ENCODE results near the gene ADSL. TPM values are rescaled to one million over a fixed set of nuclear protein-coding genes. Genes with fewer than 3 reads are reported as not detected.

Gene ADSL
- total and polyA plus RNA-seq, 8 donors = 17.0 to 167 (median 36.6) TPM

DNA sequence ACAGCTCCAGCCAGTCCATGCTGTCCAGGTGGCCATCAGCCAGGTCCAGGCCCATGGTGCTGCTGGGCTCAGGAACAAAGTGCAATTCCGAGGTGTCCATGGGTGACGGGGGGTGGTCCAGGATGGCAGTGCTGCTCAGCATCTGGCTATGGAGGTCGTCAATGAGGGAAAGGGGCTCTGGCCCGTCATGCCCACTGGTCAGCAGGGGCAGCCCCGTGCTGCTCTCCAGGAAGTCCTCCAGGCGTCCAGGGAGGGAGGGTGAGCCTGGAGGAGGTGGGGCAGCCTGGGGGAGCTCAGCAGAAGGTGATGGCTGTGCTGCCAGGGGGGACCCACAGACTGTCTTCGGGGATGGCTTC is 65.2 kb downstream of the ADSL start:
- Histone ChIP-seq H3K4me1 (peaks cover 12 to 42% (median 36%) of the 10 kb centered on the region in 4 donors), H3K27me3 (no peaks in the 10 kb centered on the region), H3K27ac (peak overlapping the region in 2 of 5 donors; percentile 14 to 46), H3K9me3 (no peaks in the 10 kb centered on the region), H3K36me3 (peaks cover 56 to 77% (median 70%) of the 10 kb centered on the region in 4 donors), H3K4me3 (no peak overlapping the region)
- TF ChIP-seq EP300 (IDR thresholded peaks at IDR 0.05) = no peak
- no peak for TF ChIP-seq POLR2A (IDR thresholded peaks at IDR 0.05)
- TF ChIP-seq POLR2AphosphoS5 (IDR thresholded peaks at IDR 0.05) = no peak
- TF ChIP-seq, protein P1, sequence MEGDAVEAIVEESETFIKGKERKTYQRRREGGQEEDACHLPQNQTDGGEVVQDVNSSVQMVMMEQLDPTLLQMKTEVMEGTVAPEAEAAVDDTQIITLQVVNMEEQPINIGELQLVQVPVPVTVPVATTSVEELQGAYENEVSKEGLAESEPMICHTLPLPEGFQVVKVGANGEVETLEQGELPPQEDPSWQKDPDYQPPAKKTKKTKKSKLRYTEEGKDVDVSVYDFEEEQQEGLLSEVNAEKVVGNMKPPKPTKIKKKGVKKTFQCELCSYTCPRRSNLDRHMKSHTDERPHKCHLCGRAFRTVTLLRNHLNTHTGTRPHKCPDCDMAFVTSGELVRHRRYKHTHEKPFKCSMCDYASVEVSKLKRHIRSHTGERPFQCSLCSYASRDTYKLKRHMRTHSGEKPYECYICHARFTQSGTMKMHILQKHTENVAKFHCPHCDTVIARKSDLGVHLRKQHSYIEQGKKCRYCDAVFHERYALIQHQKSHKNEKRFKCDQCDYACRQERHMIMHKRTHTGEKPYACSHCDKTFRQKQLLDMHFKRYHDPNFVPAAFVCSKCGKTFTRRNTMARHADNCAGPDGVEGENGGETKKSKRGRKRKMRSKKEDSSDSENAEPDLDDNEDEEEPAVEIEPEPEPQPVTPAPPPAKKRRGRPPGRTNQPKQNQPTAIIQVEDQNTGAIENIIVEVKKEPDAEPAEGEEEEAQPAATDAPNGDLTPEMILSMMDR (IDR thresholded peaks at IDR 0.05) = no peak
- intact Hi-C loops (cut with DNase I; ENCODE audit: low total_unique reads) = no loop called here
- 75 to 94% (median 75%) methylated on average over 5 to 7 of the region's 7 CpGs for WGBS, 5 donors
- no peak for DNase-seq

DNA sequence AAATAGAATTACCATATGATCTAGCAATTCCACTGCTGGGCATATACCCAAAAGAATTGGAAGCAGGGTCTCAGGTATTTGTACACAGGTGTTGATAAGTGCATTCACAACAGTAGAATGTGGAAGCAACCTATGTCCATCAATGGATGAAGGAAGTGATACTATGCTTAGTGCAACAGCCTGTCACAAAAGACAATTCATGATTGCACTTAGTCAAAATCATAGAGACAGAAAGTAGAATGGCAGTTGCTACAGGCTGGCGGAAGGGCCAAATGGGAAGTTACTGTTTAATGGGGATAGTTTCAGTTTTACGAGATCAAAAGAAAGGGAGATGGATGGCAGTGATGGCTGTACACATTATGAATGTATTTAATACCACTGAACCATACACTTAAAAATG is 66.1 kb downstream of the ADSL start:
- no peak for TF ChIP-seq POLR2A (IDR thresholded peaks at IDR 0.05)
- TF ChIP-seq EP300 (IDR thresholded peaks at IDR 0.05) = no peak
- TF ChIP-seq, protein P1 (IDR thresholded peaks at IDR 0.05) = no peak
- no peak for TF ChIP-seq POLR2AphosphoS5 (IDR thresholded peaks at IDR 0.05)
- intact Hi-C loops (cut with DNase I; ENCODE audit: low total_unique reads) = no loop called here
- H3K36me3 ChIP-seq = peaks cover 54 to 77% (median 70%) of the 10 kb centered on the region in 4 donors
- no peaks in the 10 kb centered on the region for H3K9me3 ChIP-seq
- 81 to 93% (median 91%) methylated on average over 2 of the region's 2 CpGs for WGBS, 5 donors
- DNase-seq = no peak
- H3K27me3 ChIP-seq = no peaks in the 10 kb centered on the region
- H3K27ac ChIP-seq = peak overlapping the region in 1 of 5 donors; percentile 2
- no peak overlapping the region for H3K4me3 ChIP-seq
- peaks cover 12 to 43% (median 37%) of the 10 kb centered on the region in 4 donors for H3K4me1 ChIP-seq

DNA sequence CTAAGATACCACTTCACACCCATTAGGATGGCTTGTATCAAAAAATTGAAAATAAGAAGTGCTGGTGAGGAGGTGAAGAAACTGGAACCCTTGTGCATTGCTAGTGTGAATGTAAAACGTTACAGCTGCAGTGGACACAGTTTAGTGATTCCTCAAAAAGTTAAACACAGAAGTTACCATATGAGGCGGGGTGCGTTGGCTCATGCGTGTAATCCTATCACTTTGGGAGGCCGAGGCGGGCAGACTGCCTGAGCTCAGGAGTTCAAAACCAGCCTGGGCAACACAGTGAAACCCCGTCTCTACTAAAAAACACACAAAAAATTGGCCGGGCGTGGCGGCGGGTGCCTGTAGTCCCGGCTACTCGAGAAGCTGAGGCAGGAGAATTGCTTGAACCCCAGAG is 67.6 kb downstream of the ADSL start:
- Histone ChIP-seq H3K4me1 (peaks cover 11 to 43% (median 39%) of the 10 kb centered on the region in 4 donors), H3K27ac (peak overlapping the region in 3 of 5 donors; percentile 51 to 64 (median 62)), H3K27me3 (no peaks in the 10 kb centered on the region), H3K9me3 (no peaks in the 10 kb centered on the region), H3K4me3 (no peak overlapping the region), H3K36me3 (peaks cover 51 to 77% (median 70%) of the 10 kb centered on the region in 4 donors)
- WGBS, 5 donors = 67 to 79% (median 72%) methylated on average over 13 of the region's 13 CpGs
- DNase-seq = no peak
- intact Hi-C loops (cut with DNase I; ENCODE audit: low total_unique reads) = no loop called here
- no peak for TF ChIP-seq POLR2A (IDR thresholded peaks at IDR 0.05)

DNA sequence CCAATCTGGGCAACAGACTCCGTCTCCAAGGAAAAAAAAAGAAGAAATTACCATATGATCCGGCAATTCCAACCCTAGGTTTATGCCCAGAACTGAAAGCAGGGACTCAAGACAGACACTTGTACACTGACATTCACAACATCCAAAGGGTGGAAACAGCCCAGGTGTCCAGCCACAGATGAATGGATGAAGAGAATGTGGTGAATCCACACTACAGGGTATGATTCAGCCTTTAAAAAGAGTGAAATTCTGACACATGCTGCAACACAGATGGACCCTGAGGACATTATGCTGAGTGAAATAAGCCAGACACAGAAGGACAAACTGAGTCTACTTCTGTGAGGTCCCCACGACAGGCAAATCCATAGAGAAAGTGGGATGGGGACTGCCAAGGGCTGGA is 68.0 kb downstream of the ADSL start:
- intact Hi-C loops (cut with DNase I; ENCODE audit: low total_unique reads) = no loop called here
- TF ChIP-seq EP300 (IDR thresholded peaks at IDR 0.05) = no peak
- TF ChIP-seq POLR2A (IDR thresholded peaks at IDR 0.05) = no peak
- TF ChIP-seq, protein P1 (IDR thresholded peaks at IDR 0.05) = no peak
- no peak for TF ChIP-seq POLR2AphosphoS5 (IDR thresholded peaks at IDR 0.05)
- H3K4me3 ChIP-seq = no peak overlapping the region
- no peaks in the 10 kb centered on the region for H3K9me3 ChIP-seq
- peaks cover 6 to 42% (median 37%) of the 10 kb centered on the region in 4 donors for H3K4me1 ChIP-seq
- H3K27me3 ChIP-seq = no peaks in the 10 kb centered on the region
- H3K27ac ChIP-seq = peak overlapping the region in 4 of 5 donors; percentile 15 to 64 (median 56)
- WGBS, 5 donors = 49 to 69% (median 66%) methylated on average over 3 of the region's 3 CpGs
- H3K36me3 ChIP-seq = peaks cover 51 to 77% (median 70%) of the 10 kb centered on the region in 4 donors
- DNase-seq = no peak

DNA sequence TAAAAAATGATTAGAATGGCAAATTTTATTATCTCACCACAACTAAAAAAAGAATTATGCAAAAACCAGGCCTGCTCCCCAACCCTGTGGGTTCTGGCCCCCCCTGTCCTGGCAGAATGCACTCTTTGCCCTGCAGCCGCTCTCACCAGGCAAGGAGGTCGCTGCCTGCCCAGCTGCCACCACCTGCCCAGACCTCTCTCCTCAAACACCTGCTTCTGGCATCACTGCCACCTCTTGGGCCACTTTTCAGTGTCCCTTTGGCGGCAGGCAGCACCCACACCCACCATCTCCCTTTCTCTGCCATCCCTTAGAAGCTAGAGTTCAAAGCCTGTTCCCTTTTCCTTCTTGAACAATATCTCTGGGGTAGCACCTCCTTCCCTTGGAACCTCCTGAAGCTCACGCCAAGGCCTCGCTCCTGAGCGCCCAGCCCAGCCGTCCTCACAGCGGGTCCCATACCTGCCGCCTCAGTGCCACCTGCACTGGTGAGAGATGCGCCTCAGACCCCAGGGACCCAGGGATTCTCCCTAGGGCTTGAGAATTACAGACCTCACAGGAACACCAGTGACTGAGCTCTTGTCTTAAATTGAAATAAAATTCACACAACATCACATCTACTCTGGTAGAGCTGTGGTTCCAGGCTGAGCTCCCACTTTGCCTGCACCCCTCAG is 68.7 kb downstream of the ADSL start:
- DNase-seq = no peak
- no peaks in the 10 kb centered on the region for H3K27me3 ChIP-seq
- no peak for TF ChIP-seq EP300 (IDR thresholded peaks at IDR 0.05)
- no peak for TF ChIP-seq POLR2AphosphoS5 (IDR thresholded peaks at IDR 0.05)
- TF ChIP-seq, protein P1 (IDR thresholded peaks at IDR 0.05) = no peak
- TF ChIP-seq POLR2A (IDR thresholded peaks at IDR 0.05) = no peak
- peaks cover 4 to 36% (median 31%) of the 10 kb centered on the region in 4 donors for H3K4me1 ChIP-seq
- peaks cover 51 to 77% (median 70%) of the 10 kb centered on the region in 4 donors for H3K36me3 ChIP-seq
- intact Hi-C loops (cut with DNase I; ENCODE audit: low total_unique reads) = no loop called here
- WGBS, 5 donors = 58 to 89% (median 68%) methylated on average over 10 of the region's 10 CpGs
- peak overlapping the region; percentile 15 to 64 (median 51) for H3K27ac ChIP-seq
- H3K9me3 ChIP-seq = no peaks in the 10 kb centered on the region
- no peak overlapping the region for H3K4me3 ChIP-seq

Measured in stomach (tissue), 9 donors.